PFSK-1 (cell line): ENCODE data around the gene ULK4.

Experiments
- FOXP2 ChIP-seq: optimal IDR thresholded peaks from 2 replicates; pipeline ENCODE3; 2011; ENCODE audit warnings: borderline replicate concordance, control low read depth, inconsistent platforms; ENCODE audit not compliant: insufficient read depth; ENCODE audit errors: extremely low read length, extremely low read depth
- POLR2AphosphoS5 ChIP-seq: IDR thresholded peaks from 2 replicates; pipeline ENCODE4 v1.6.1; 2012; ENCODE audit warnings: low read depth, mild to moderate bottlenecking, control low read depth, low read length, moderate library complexity
- SIN3A ChIP-seq: IDR thresholded peaks from 2 replicates; pipeline ENCODE4 v1.6.1; 2012; ENCODE audit warnings: mild to moderate bottlenecking, low read length, moderate library complexity, borderline replicate concordance; ENCODE audit not compliant: insufficient read depth
- TAF1 ChIP-seq: IDR thresholded peaks from 2 replicates; pipeline ENCODE4 v1.6.1; 2012; ENCODE audit warnings: low read length, control low read depth, borderline replicate concordance; ENCODE audit not compliant: insufficient read depth
- TF ChIP-seq, protein P1 (sequence below), 2 experiments: IDR thresholded peaks; 2 replicates each; pipeline versions ENCODE4 v1.6.1 to v1.8.0; 2011 to 2012; ENCODE audit warnings: low read depth in 2 of 2, low read length in 2 of 2, control low read depth in 1 of 2, inconsistent platforms in 1 of 2, mild to moderate bottlenecking in 1 of 2, moderate library complexity in 1 of 2; ENCODE audit not compliant: insufficient read depth in 1 of 2

DNA sequence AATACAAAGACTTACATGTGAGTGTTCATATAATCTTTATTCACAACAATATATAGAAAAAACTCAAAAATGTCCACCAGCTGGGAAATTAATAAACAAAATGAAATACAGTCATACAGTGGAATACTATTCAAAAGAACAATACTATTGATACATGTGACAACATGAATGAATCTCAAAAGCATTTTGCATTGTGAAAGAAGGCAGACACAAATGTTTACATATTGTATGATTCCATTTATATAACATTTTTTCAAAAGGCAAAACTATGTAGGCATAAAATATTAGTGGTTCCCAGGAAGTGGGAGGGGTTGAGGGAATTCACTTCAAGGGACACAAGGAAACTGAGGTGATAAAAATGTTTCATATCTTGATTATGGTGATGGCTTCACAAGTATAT, 459.4 kb downstream of the ULK4 start:
- TF ChIP-seq, protein P1, sequence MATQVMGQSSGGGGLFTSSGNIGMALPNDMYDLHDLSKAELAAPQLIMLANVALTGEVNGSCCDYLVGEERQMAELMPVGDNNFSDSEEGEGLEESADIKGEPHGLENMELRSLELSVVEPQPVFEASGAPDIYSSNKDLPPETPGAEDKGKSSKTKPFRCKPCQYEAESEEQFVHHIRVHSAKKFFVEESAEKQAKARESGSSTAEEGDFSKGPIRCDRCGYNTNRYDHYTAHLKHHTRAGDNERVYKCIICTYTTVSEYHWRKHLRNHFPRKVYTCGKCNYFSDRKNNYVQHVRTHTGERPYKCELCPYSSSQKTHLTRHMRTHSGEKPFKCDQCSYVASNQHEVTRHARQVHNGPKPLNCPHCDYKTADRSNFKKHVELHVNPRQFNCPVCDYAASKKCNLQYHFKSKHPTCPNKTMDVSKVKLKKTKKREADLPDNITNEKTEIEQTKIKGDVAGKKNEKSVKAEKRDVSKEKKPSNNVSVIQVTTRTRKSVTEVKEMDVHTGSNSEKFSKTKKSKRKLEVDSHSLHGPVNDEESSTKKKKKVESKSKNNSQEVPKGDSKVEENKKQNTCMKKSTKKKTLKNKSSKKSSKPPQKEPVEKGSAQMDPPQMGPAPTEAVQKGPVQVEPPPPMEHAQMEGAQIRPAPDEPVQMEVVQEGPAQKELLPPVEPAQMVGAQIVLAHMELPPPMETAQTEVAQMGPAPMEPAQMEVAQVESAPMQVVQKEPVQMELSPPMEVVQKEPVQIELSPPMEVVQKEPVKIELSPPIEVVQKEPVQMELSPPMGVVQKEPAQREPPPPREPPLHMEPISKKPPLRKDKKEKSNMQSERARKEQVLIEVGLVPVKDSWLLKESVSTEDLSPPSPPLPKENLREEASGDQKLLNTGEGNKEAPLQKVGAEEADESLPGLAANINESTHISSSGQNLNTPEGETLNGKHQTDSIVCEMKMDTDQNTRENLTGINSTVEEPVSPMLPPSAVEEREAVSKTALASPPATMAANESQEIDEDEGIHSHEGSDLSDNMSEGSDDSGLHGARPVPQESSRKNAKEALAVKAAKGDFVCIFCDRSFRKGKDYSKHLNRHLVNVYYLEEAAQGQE (IDR thresholded peaks at IDR 0.05; ENCODE audit: insufficient read depth in 1 of 2, low read depth in 2 of 2, low read length in 2 of 2) = no peak
- TF ChIP-seq POLR2AphosphoS5 (no peak), TAF1 (no peak), FOXP2 (no peak), SIN3A (no peak)
